ENCODE data around the gene CLK1.

Gene CLK1

GRCh38 chr2:200873560-200873959 lies 9.1 kb upstream of the CLK1 start:
- Histone ChIP-seq H3K4me3 (ENCODE audit: low read depth, low read length) (no peak overlapping the region), H3K27me3 (ENCODE audit: control insufficient read depth, insufficient read depth, low read length) (no peaks in the 10 kb centered on the region), H3K9me3 (ENCODE audit: control insufficient read depth, insufficient read depth, low read length) (no peaks in the 10 kb centered on the region), H3K36me3 (ENCODE audit: control insufficient read depth, insufficient read depth, low read length) (peaks cover 11% of the 10 kb centered on the region), H3K4me1 (ENCODE audit: control insufficient read depth, insufficient read depth, low read length) (no peaks in the 10 kb centered on the region), H3K9ac (ENCODE audit: low read depth, low read length) (no peak overlapping the region)

- Histone ChIP-seq H3K36me3 (ENCODE audit: control insufficient read depth, insufficient read depth, low read length) (peaks cover 7% of the 10 kb centered on the region), H3K4me1 (ENCODE audit: control insufficient read depth, insufficient read depth, low read length) (no peaks in the 10 kb centered on the region), H3K9me3 (ENCODE audit: control insufficient read depth, insufficient read depth, low read length) (no peaks in the 10 kb centered on the region), H3K9ac (ENCODE audit: low read depth, low read length) (no peak overlapping the region), H3K4me3 (ENCODE audit: low read depth, low read length) (no peak overlapping the region), H3K27me3 (ENCODE audit: control insufficient read depth, insufficient read depth, low read length) (no peaks in the 10 kb centered on the region)
Measured at GRCh38 chr2:200871151-200871550, 6.7 kb upstream of the CLK1 start.

- H3K4me1 ChIP-seq (ENCODE audit: control insufficient read depth, insufficient read depth, low read length), result no peaks in the 10 kb centered on the region
- no peaks in the 10 kb centered on the region for H3K9me3 ChIP-seq (ENCODE audit: control insufficient read depth, insufficient read depth, low read length)
- H3K36me3 ChIP-seq (ENCODE audit: control insufficient read depth, insufficient read depth, low read length), result peaks cover 7% of the 10 kb centered on the region
- H3K9ac ChIP-seq (ENCODE audit: low read depth, low read length), result no peak overlapping the region
- H3K27me3 ChIP-seq (ENCODE audit: control insufficient read depth, insufficient read depth, low read length), result no peaks in the 10 kb centered on the region
- no peak overlapping the region for H3K4me3 ChIP-seq (ENCODE audit: low read depth, low read length)
Measured at GRCh38 chr2:200869014-200869413, 4.6 kb upstream of the CLK1 start.

GRCh38 chr2:200863782-200864175 lies 679 bp downstream of the CLK1 start:
- Histone ChIP-seq H3K4me1 (ENCODE audit: control insufficient read depth, insufficient read depth, low read length) (peaks cover 2% of the 10 kb centered on the region), H3K27me3 (ENCODE audit: control insufficient read depth, insufficient read depth, low read length) (no peaks in the 10 kb centered on the region), H3K9ac (ENCODE audit: low read depth, low read length) (peak overlapping the region; percentile 87), H3K36me3 (ENCODE audit: control insufficient read depth, insufficient read depth, low read length) (peaks cover 13% of the 10 kb centered on the region), H3K4me3 (ENCODE audit: low read depth, low read length) (peak overlapping the region; percentile 99), H3K9me3 (ENCODE audit: control insufficient read depth, insufficient read depth, low read length) (no peaks in the 10 kb centered on the region)

GRCh38 chr2:200862532-200863000 lies 1.9 kb downstream of the CLK1 start:
- H3K9me3 ChIP-seq (ENCODE audit: control insufficient read depth, insufficient read depth, low read length), result no peaks in the 10 kb centered on the region
- H3K4me3 ChIP-seq (ENCODE audit: low read depth, low read length), result peak overlapping the region; percentile 99
- H3K27me3 ChIP-seq (ENCODE audit: control insufficient read depth, insufficient read depth, low read length), result no peaks in the 10 kb centered on the region
- peaks cover 17% of the 10 kb centered on the region for H3K36me3 ChIP-seq (ENCODE audit: control insufficient read depth, insufficient read depth, low read length)
- H3K9ac ChIP-seq (ENCODE audit: low read depth, low read length), result peak overlapping the region; percentile 87
- H3K4me1 ChIP-seq (ENCODE audit: control insufficient read depth, insufficient read depth, low read length), result peaks cover 2% of the 10 kb centered on the region

GRCh38 chr2:200861617-200862155 lies 2.8 kb downstream of the CLK1 start:
- Histone ChIP-seq H3K4me1 (ENCODE audit: control insufficient read depth, insufficient read depth, low read length) (peaks cover 2% of the 10 kb centered on the region), H3K36me3 (ENCODE audit: control insufficient read depth, insufficient read depth, low read length) (peaks cover 22% of the 10 kb centered on the region), H3K9ac (ENCODE audit: low read depth, low read length) (no peak overlapping the region), H3K4me3 (ENCODE audit: low read depth, low read length) (peak overlapping the region; percentile 18), H3K27me3 (ENCODE audit: control insufficient read depth, insufficient read depth, low read length) (no peaks in the 10 kb centered on the region), H3K9me3 (ENCODE audit: control insufficient read depth, insufficient read depth, low read length) (no peaks in the 10 kb centered on the region)

GRCh38 chr2:200860092-200860795 lies 4.2 kb downstream of the CLK1 start:
- no peaks in the 10 kb centered on the region for H3K27me3 ChIP-seq (ENCODE audit: control insufficient read depth, insufficient read depth, low read length)
- peaks cover 32% of the 10 kb centered on the region for H3K36me3 ChIP-seq (ENCODE audit: control insufficient read depth, insufficient read depth, low read length)
- no peak overlapping the region for H3K9ac ChIP-seq (ENCODE audit: low read depth, low read length)
- no peaks in the 10 kb centered on the region for H3K9me3 ChIP-seq (ENCODE audit: control insufficient read depth, insufficient read depth, low read length)
- H3K4me1 ChIP-seq (ENCODE audit: control insufficient read depth, insufficient read depth, low read length), result peaks cover 2% of the 10 kb centered on the region
- H3K4me3 ChIP-seq (ENCODE audit: low read depth, low read length), result no peak overlapping the region

GRCh38 chr2:200856806-200857205 lies 7.7 kb downstream of the CLK1 start:
- H3K4me1 ChIP-seq (ENCODE audit: control insufficient read depth, insufficient read depth, low read length), result peaks cover 2% of the 10 kb centered on the region
- H3K9ac ChIP-seq (ENCODE audit: low read depth, low read length), result no peak overlapping the region
- peaks cover 46% of the 10 kb centered on the region for H3K36me3 ChIP-seq (ENCODE audit: control insufficient read depth, insufficient read depth, low read length)
- H3K4me3 ChIP-seq (ENCODE audit: low read depth, low read length), result no peak overlapping the region
- no peaks in the 10 kb centered on the region for H3K9me3 ChIP-seq (ENCODE audit: control insufficient read depth, insufficient read depth, low read length)
- no peaks in the 10 kb centered on the region for H3K27me3 ChIP-seq (ENCODE audit: control insufficient read depth, insufficient read depth, low read length)

GRCh38 chr2:200852605-200853004 lies 11.9 kb downstream of the CLK1 start:
- Histone ChIP-seq H3K9ac (ENCODE audit: low read depth, low read length) (no peak overlapping the region), H3K27me3 (ENCODE audit: control insufficient read depth, insufficient read depth, low read length) (no peaks in the 10 kb centered on the region), H3K36me3 (ENCODE audit: control insufficient read depth, insufficient read depth, low read length) (peaks cover 29% of the 10 kb centered on the region), H3K4me1 (ENCODE audit: control insufficient read depth, insufficient read depth, low read length) (no peaks in the 10 kb centered on the region), H3K9me3 (ENCODE audit: control insufficient read depth, insufficient read depth, low read length) (no peaks in the 10 kb centered on the region), H3K4me3 (ENCODE audit: low read depth, low read length) (no peak overlapping the region)

- Histone ChIP-seq H3K4me1 (ENCODE audit: control insufficient read depth, insufficient read depth, low read length) (no peaks in the 10 kb centered on the region), H3K36me3 (ENCODE audit: control insufficient read depth, insufficient read depth, low read length) (peaks cover 24% of the 10 kb centered on the region), H3K9ac (ENCODE audit: low read depth, low read length) (no peak overlapping the region), H3K4me3 (ENCODE audit: low read depth, low read length) (no peak overlapping the region), H3K9me3 (ENCODE audit: control insufficient read depth, insufficient read depth, low read length) (no peaks in the 10 kb centered on the region), H3K27me3 (ENCODE audit: control insufficient read depth, insufficient read depth, low read length) (no peaks in the 10 kb centered on the region)
Measured at GRCh38 chr2:200851398-200852248, 12.8 kb downstream of the CLK1 start.

- no peaks in the 10 kb centered on the region for H3K9me3 ChIP-seq (ENCODE audit: control insufficient read depth, insufficient read depth, low read length)
- H3K27me3 ChIP-seq (ENCODE audit: control insufficient read depth, insufficient read depth, low read length), result no peaks in the 10 kb centered on the region
- peaks cover 17% of the 10 kb centered on the region for H3K36me3 ChIP-seq (ENCODE audit: control insufficient read depth, insufficient read depth, low read length)
- no peak overlapping the region for H3K9ac ChIP-seq (ENCODE audit: low read depth, low read length)
- no peaks in the 10 kb centered on the region for H3K4me1 ChIP-seq (ENCODE audit: control insufficient read depth, insufficient read depth, low read length)
- H3K4me3 ChIP-seq (ENCODE audit: low read depth, low read length), result no peak overlapping the region
Measured at GRCh38 chr2:200850512-200851256, 13.8 kb downstream of the CLK1 start.
